ENCODE measurements around the gene LRRC19.

DNA sequence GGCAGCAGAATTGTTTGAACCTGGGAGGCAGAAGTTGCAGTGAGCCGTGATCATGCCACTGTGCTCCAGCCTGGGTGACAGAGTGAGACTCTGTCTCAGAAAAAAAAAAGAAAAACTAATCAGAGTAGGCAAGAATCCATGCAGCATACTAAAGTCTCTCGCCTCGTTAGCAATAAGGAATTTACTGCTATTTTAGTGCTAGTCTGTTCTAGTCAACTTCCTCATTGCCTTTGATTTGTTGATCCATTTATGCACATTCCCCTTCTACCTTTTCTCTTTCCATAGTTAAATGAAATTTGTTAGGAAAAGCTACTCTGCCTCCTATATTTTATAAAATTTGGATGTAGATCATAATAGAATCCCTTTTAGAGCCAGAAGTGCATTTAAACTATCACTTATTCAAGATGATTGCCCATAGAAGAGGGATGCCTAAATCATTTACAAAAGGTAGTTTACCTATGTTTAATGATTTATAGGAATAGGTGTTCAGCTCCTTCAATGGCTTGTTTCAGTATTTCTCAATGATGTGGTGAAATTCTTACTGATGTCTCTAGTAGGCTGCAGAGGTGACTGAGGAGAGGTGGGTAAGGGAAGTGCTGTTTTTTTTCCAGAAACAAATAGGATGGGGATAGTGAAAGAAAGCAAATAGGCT lies 1.9 kb downstream of the LRRC19 start:
- TF ChIP-seq POLR2A (IDR thresholded peaks at IDR 0.05; ENCODE audit: low read depth, low read length) (no peak), POLR2AphosphoS5 (IDR thresholded peaks at IDR 0.05; ENCODE audit: low read depth, low read length) (no peak)

Data from GM12892 (cell line).